Endodermal cell (in vitro differentiated cells): ENCODE measurements around the gene TOPAZ1. TPM values are rescaled to one million over a fixed set of nuclear protein-coding genes. Genes with fewer than 3 reads are reported as not detected.

Experiments used
- DNase-seq: peaks from one replicate; pipeline ENCODE4 v3.0.0-alpha.2; 2017
- H3K27ac ChIP-seq: 2 replicates; pipeline ENCODE4 v1.5.1; 2013; ENCODE audit warnings: mild to moderate bottlenecking, low read depth, low read length, moderate library complexity
- H3K27me3 ChIP-seq: 2 replicates; pipeline ENCODE4 v1.6.1; 2013; ENCODE audit warnings: mild to moderate bottlenecking, low read length, moderate library complexity; ENCODE audit not compliant: insufficient read depth, control insufficient read depth, poor library complexity, severe bottlenecking
- H3K36me3 ChIP-seq: 2 replicates; pipeline ENCODE4 v1.7.0; 2013; ENCODE audit warnings: mild to moderate bottlenecking, low read length, moderate library complexity; ENCODE audit not compliant: control insufficient read depth, insufficient read depth
- H3K4me1 ChIP-seq: one replicate; pipeline ENCODE4 v1.7.0; 2013; ENCODE audit warnings: low read length; ENCODE audit not compliant: control insufficient read depth, insufficient read depth
- H3K4me3 ChIP-seq: 2 replicates; pipeline ENCODE4 v1.5.1; 2013; ENCODE audit warnings: mild to moderate bottlenecking, low read length, moderate library complexity
- H3K9ac ChIP-seq: 2 replicates; pipeline ENCODE4 v1.6.1; 2013; ENCODE audit warnings: mild to moderate bottlenecking, low read length, moderate library complexity; ENCODE audit not compliant: poor library complexity, severe bottlenecking; ENCODE audit errors: extremely low read depth
- H3K9me3 ChIP-seq: 2 replicates; pipeline ENCODE4 v1.6.1; 2013; ENCODE audit warnings: mild to moderate bottlenecking, low read length, moderate library complexity; ENCODE audit not compliant: control insufficient read depth
- H3K27ac Mint-ChIP-seq: 2 replicates; pipeline ENCODE4 v1.8.0; 2020; ENCODE audit warnings: mixed read lengths
- H3K27me3 Mint-ChIP-seq: 2 replicates; pipeline ENCODE4 v1.8.0; 2021; ENCODE audit warnings: mild to moderate bottlenecking, mixed read lengths; ENCODE audit not compliant: insufficient read depth
- H3K36me3 Mint-ChIP-seq: 2 replicates; pipeline ENCODE4 v1.8.0; 2020; ENCODE audit warnings: low read depth, mixed read lengths
- H3K4me1 Mint-ChIP-seq: 2 replicates; pipeline ENCODE4 v1.8.0; 2020; ENCODE audit warnings: mixed read lengths
- H3K4me3 Mint-ChIP-seq: 2 replicates; pipeline ENCODE4 v1.8.0; 2020; ENCODE audit warnings: mild to moderate bottlenecking, moderate library complexity, mixed read lengths
- H3K9me3 Mint-ChIP-seq: 2 replicates; pipeline ENCODE4 v1.8.0; 2020; ENCODE audit warnings: mild to moderate bottlenecking, mixed read lengths
- CTCF ChIP-seq: fragments of 200-600 bp; sonication (generic); conservative IDR thresholded peaks from 2 replicates; pipeline ENCODE4 v1.5.0; 2021; ENCODE audit warnings: antibody characterized with exemption, mild to moderate bottlenecking
- WGBS, 2 experiments: methylation state at CpG; one replicate each; pipeline versions ENCODE4 v1.1.5 to v1.1.7; 2013; ENCODE audit warnings: missing lambda C conversion rate in 2 of 2, mixed read lengths in 1 of 2; ENCODE audit not compliant: insufficient coverage in 1 of 2, insufficient read length in 1 of 2; 5-methylcytosine and 5-hydroxymethylcytosine counted together
- long read RNA-seq, 4 experiments: library from polyadenylated mRNA in 2 of 4; library from RNA in 1 of 4; library from capped mRNA in 1 of 4; stranded (forward) in 3 of 4; unstranded in 1 of 4; transcript quantifications; one replicate each; pipeline ENCODE4 v2.0.0, GENCODE V29; 2020 to 2021; ENCODE audit warnings: inconsistent platforms in 1 of 4
- polyA plus RNA-seq, 2 experiments: library from polyadenylated mRNA; stranded (reverse); fragments of 50-300 nt; gene quantifications; one replicate each; pipeline ENCODE4 v1.2.3, GENCODE V29; 2013
- total RNA-seq, 2 donors: library from RNA; stranded (reverse); fragmentation: NEBNext Ultra II Directional in 1 of 2; extraction: Animal tissue kit (Norgen Biotek cat#: 25700) in 1 of 2; gene quantifications; 2 replicates in 1 of 2; 3 replicates in 1 of 2; pipeline ENCODE4 v1.2.1, GENCODE V29; 2021

The TOPAZ1 gene
- not detected for total RNA-seq
- not detected for polyA plus RNA-seq (2013, experiment 1 of 2)
- polyA plus RNA-seq (2013, experiment 2 of 2) = not detected
- long read RNA-seq, experiment 1 = 0 reads
- long read RNA-seq, experiment 2 = 0 reads
- long read RNA-seq, experiment 3 = 0 reads
- long read RNA-seq, experiment 4 = 0 reads

GRCh38 chr3:44241706-44242105, at the start of gene TOPAZ1:
Gene TOPAZ1, plus strand, starts transcription at chr3:44241886. Its CDS starts 168 bp downstream, at chr3:44242054.
- DNase-seq = no peak
- H3K36me3 ChIP-seq = no peaks in the 10 kb centered on the region
- H3K27ac Mint-ChIP-seq = no peak within 1 kb of the TSS
- no peak for TF ChIP-seq CTCF
- H3K36me3 Mint-ChIP-seq = no peaks in the 10 kb centered on the region
- H3K9me3 ChIP-seq = no peaks in the 10 kb centered on the region
- H3K4me3 ChIP-seq = no peak within 1 kb of the TSS
- H3K9ac ChIP-seq = no peak within 1 kb of the TSS
- H3K9me3 Mint-ChIP-seq = peaks cover 2% of the 10 kb centered on the region
- no peak within 1 kb of the TSS for H3K27ac ChIP-seq
- peaks cover 14% of the 10 kb centered on the region for H3K27me3 ChIP-seq
- no peaks in the 10 kb centered on the region for H3K4me1 ChIP-seq
- H3K4me3 Mint-ChIP-seq = no peak within 1 kb of the TSS
- no peaks in the 10 kb centered on the region for H3K4me1 Mint-ChIP-seq
- peaks cover 2% of the 10 kb centered on the region for H3K27me3 Mint-ChIP-seq
- WGBS, 2 experiments = 95 to 100% methylated on average over 20 to 35 of the region's 35 CpGs

GRCh38 chr3:44198284-44199269, 43.1 kb upstream of the TOPAZ1 start:
- H3K36me3 Mint-ChIP-seq = no peaks in the 10 kb centered on the region
- Histone ChIP-seq H3K9me3 (no peaks in the 10 kb centered on the region), H3K9ac (no peak overlapping the region), H3K27me3 (peaks cover 30% of the 10 kb centered on the region), H3K36me3 (no peaks in the 10 kb centered on the region), H3K4me3 (no peak overlapping the region), H3K4me1 (no peaks in the 10 kb centered on the region), H3K27ac (no peak overlapping the region)
- H3K4me1 Mint-ChIP-seq = peaks cover 2% of the 10 kb centered on the region
- H3K4me3 Mint-ChIP-seq = no peak overlapping the region
- H3K9me3 Mint-ChIP-seq = no peaks in the 10 kb centered on the region
- H3K27ac Mint-ChIP-seq = no peak overlapping the region
- TF ChIP-seq CTCF = peak; percentile 87
- 15 to 20% methylated on average over 7 to 13 of the region's 15 CpGs for WGBS, 2 experiments
- DNase-seq = peak; percentile 93
- H3K27me3 Mint-ChIP-seq = peaks cover 28% of the 10 kb centered on the region

GRCh38 chr3:44206261-44206660, 35.4 kb upstream of the TOPAZ1 start:
- no peaks in the 10 kb centered on the region for H3K36me3 Mint-ChIP-seq
- no peak overlapping the region for H3K27ac Mint-ChIP-seq
- H3K4me1 Mint-ChIP-seq = no peaks in the 10 kb centered on the region
- no peak for DNase-seq
- H3K4me3 ChIP-seq = no peak overlapping the region
- H3K27me3 Mint-ChIP-seq = peaks cover 19% of the 10 kb centered on the region
- no peaks in the 10 kb centered on the region for H3K9me3 Mint-ChIP-seq
- H3K9ac ChIP-seq = no peak overlapping the region
- no peak overlapping the region for H3K27ac ChIP-seq
- TF ChIP-seq CTCF = no peak
- WGBS, 2 experiments = 86 to 94% methylated on average over 3 to 4 of the region's 4 CpGs
- H3K4me1 ChIP-seq = no peaks in the 10 kb centered on the region
- H3K4me3 Mint-ChIP-seq = no peak overlapping the region
- H3K36me3 ChIP-seq = no peaks in the 10 kb centered on the region
- H3K27me3 ChIP-seq = peaks cover 33% of the 10 kb centered on the region
- H3K9me3 ChIP-seq = no peaks in the 10 kb centered on the region
